Ammon's horn (tissue), 1 donor: Measurements from ENCODE around the gene POLR3G.

Experiments
- DNase-seq: peaks from one replicate; pipeline ENCODE4 v3.0.0-alpha.2; 2016; ENCODE audit warnings: low spot score

The POLR3G gene

GRCh38 chr5:90474235-90475107, at the start of gene POLR3G, which contains the start of gene MBLAC2:
POLR3G (plus strand) TSS chr5:90474864; CDS start chr5:90485568, 10,704 bp downstream.
MBLAC2 (minus strand) TSS chr5:90474771; CDS start chr5:90474292, 479 bp downstream.
- peak; percentile 93 for DNase-seq

GRCh38 chr5:90434116-90434714, 40.4 kb upstream of the POLR3G start:
- DNase-seq: peak; percentile 74

GRCh38 chr5:90437663-90438062, 37.0 kb upstream of the POLR3G start:
- DNase-seq: no peak

- DNase-seq: no peak
These were observed 36.6 kb upstream of the POLR3G start for GRCh38 chr5:90438100-90438499.

GRCh38 chr5:90440644-90441043, 34.0 kb upstream of the POLR3G start:
- no peak for DNase-seq

GRCh38 chr5:90446961-90447360, 27.7 kb upstream of the POLR3G start:
- DNase-seq: no peak

GRCh38 chr5:90461288-90461687, 13.4 kb upstream of the POLR3G start:
- DNase-seq: no peak

- no peak for DNase-seq
These were observed 1.8 kb upstream of the POLR3G start for GRCh38 chr5:90472783-90473395.

GRCh38 chr5:90473396-90474234, 1.0 kb upstream of the POLR3G start:
- DNase-seq: peak; percentile 21

GRCh38 chr5:90475436-90475980, 844 bp downstream of the POLR3G start:
- DNase-seq: no peak

- DNase-seq: no peak
These were observed 1.7 kb downstream of the POLR3G start for GRCh38 chr5:90476391-90476790.

GRCh38 chr5:90477073-90477472, 2.4 kb downstream of the POLR3G start:
- peak; percentile 16 for DNase-seq

- peak; percentile 13 for DNase-seq
These were observed 3.1 kb downstream of the POLR3G start for GRCh38 chr5:90477621-90478215.

- no peak for DNase-seq
These were observed 5.1 kb downstream of the POLR3G start for GRCh38 chr5:90479611-90480385.

GRCh38 chr5:90480699-90481098, 6.0 kb downstream of the POLR3G start:
- DNase-seq: no peak

- no peak for DNase-seq
These were observed 8.5 kb downstream of the POLR3G start for GRCh38 chr5:90483206-90483605.

GRCh38 chr5:90484540-90484939, 9.9 kb downstream of the POLR3G start:
- DNase-seq: no peak

GRCh38 chr5:90488791-90489190, 14.1 kb downstream of the POLR3G start:
- DNase-seq: no peak

GRCh38 chr5:90494043-90494442, 19.4 kb downstream of the POLR3G start:
- no peak for DNase-seq

- no peak for DNase-seq
These were observed 20.5 kb downstream of the POLR3G start for GRCh38 chr5:90495146-90495545.
